ENCODE data around the gene KIFAP3.

- TF ChIP-seq POLR2A (IDR thresholded peaks at IDR 0.05) (no peak), POLR2AphosphoS5 (IDR thresholded peaks at IDR 0.05) (no peak), EP300 (IDR thresholded peaks at IDR 0.05) (no peak)
- TF ChIP-seq, protein P1, sequence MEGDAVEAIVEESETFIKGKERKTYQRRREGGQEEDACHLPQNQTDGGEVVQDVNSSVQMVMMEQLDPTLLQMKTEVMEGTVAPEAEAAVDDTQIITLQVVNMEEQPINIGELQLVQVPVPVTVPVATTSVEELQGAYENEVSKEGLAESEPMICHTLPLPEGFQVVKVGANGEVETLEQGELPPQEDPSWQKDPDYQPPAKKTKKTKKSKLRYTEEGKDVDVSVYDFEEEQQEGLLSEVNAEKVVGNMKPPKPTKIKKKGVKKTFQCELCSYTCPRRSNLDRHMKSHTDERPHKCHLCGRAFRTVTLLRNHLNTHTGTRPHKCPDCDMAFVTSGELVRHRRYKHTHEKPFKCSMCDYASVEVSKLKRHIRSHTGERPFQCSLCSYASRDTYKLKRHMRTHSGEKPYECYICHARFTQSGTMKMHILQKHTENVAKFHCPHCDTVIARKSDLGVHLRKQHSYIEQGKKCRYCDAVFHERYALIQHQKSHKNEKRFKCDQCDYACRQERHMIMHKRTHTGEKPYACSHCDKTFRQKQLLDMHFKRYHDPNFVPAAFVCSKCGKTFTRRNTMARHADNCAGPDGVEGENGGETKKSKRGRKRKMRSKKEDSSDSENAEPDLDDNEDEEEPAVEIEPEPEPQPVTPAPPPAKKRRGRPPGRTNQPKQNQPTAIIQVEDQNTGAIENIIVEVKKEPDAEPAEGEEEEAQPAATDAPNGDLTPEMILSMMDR (IDR thresholded peaks at IDR 0.05), result no peak
Observed at GRCh38 chr1:169925505-169926482, 148.7 kb downstream of the KIFAP3 start.
